ENCODE data around the gene CCNY. TPM values are rescaled to one million over a fixed set of nuclear protein-coding genes. Genes with fewer than 3 reads are reported as not detected.

The CCNY gene
- total RNA-seq, 2 donors from 2014 or later: 40.1 to 84.6 TPM

GRCh38 chr10:35432781-35433338 is 96.6 kb downstream of the CCNY start:
- DNase-seq (ENCODE audit: low spot score) (no peak), ATAC-seq (ENCODE audit: insufficient number of reproducible peaks, low FRiP score, low read depth) (no peak)
- no peak overlapping the region for H3K4me3 ChIP-seq
- no peak overlapping the region for H3K27ac ChIP-seq
- H3K4me1 ChIP-seq (ENCODE audit: control insufficient read depth in 1 of 2, low read depth in 2 of 2): peaks cover 8 to 10% of the 10 kb centered on the region in 2 donors
- no peaks in the 10 kb centered on the region for H3K36me3 ChIP-seq
- no peaks in the 10 kb centered on the region for H3K9me3 ChIP-seq
- H3K27me3 ChIP-seq (replicated peaks; ENCODE audit: insufficient read depth): no peaks in the 10 kb centered on the region
- no peak for TF ChIP-seq CTCF (IDR thresholded peaks at IDR 0.05)

- H3K27me3 ChIP-seq (replicated peaks; ENCODE audit: insufficient read depth): no peaks in the 10 kb centered on the region
- DNase-seq (ENCODE audit: low spot score) (no peak), ATAC-seq (ENCODE audit: insufficient number of reproducible peaks, low FRiP score, low read depth) (no peak)
- peaks cover 2% of the 10 kb centered on the region for H3K9me3 ChIP-seq
- H3K4me1 ChIP-seq (ENCODE audit: control insufficient read depth in 1 of 2, low read depth in 2 of 2): peaks cover 8 to 10% of the 10 kb centered on the region in 2 donors
- no peak overlapping the region for H3K4me3 ChIP-seq
- H3K27ac ChIP-seq: no peak overlapping the region
- TF ChIP-seq CTCF (IDR thresholded peaks at IDR 0.05): no peak
- no peaks in the 10 kb centered on the region for H3K36me3 ChIP-seq
Measured at GRCh38 chr10:35433851-35434426, 97.6 kb downstream of the CCNY start.

GRCh38 chr10:35434533-35434932 is 98.2 kb downstream of the CCNY start:
- Histone ChIP-seq H3K9me3 (peaks cover 4% of the 10 kb centered on the region), H3K4me1 (ENCODE audit: control insufficient read depth in 1 of 2, low read depth in 2 of 2) (peaks cover 8 to 10% of the 10 kb centered on the region in 2 donors), H3K36me3 (no peaks in the 10 kb centered on the region), H3K27ac (no peak overlapping the region), H3K27me3 (replicated peaks; ENCODE audit: insufficient read depth) (no peaks in the 10 kb centered on the region), H3K4me3 (no peak overlapping the region)
- ATAC-seq (ENCODE audit: insufficient number of reproducible peaks, low FRiP score, low read depth) (no peak), DNase-seq (ENCODE audit: low spot score) (no peak)
- no peak for TF ChIP-seq CTCF (IDR thresholded peaks at IDR 0.05)

GRCh38 chr10:35435824-35436223 is 99.5 kb downstream of the CCNY start:
- Histone ChIP-seq H3K9me3 (peaks cover 4% of the 10 kb centered on the region), H3K4me1 (ENCODE audit: control insufficient read depth in 1 of 2, low read depth in 2 of 2) (peaks cover 8 to 10% of the 10 kb centered on the region in 2 donors), H3K36me3 (no peaks in the 10 kb centered on the region), H3K27ac (no peak overlapping the region), H3K27me3 (replicated peaks; ENCODE audit: insufficient read depth) (no peaks in the 10 kb centered on the region), H3K4me3 (no peak overlapping the region)
- DNase-seq (ENCODE audit: low spot score) (no peak), ATAC-seq (ENCODE audit: insufficient number of reproducible peaks, low FRiP score, low read depth) (no peak)
- TF ChIP-seq CTCF (IDR thresholded peaks at IDR 0.05): no peak

- H3K27me3 ChIP-seq (replicated peaks; ENCODE audit: insufficient read depth): no peaks in the 10 kb centered on the region
- H3K27ac ChIP-seq: no peak overlapping the region
- no peaks in the 10 kb centered on the region for H3K36me3 ChIP-seq
- H3K9me3 ChIP-seq: peaks cover 4% of the 10 kb centered on the region
- H3K4me3 ChIP-seq: no peak overlapping the region
- TF ChIP-seq CTCF (IDR thresholded peaks at IDR 0.05): no peak
- DNase-seq (ENCODE audit: low spot score) (no peak), ATAC-seq (ENCODE audit: insufficient number of reproducible peaks, low FRiP score, low read depth) (no peak)
- H3K4me1 ChIP-seq (ENCODE audit: control insufficient read depth in 1 of 2, low read depth in 2 of 2): peaks cover 8 to 10% of the 10 kb centered on the region in 2 donors
Measured at GRCh38 chr10:35437829-35438228, 101.5 kb downstream of the CCNY start.
